Measurements from ENCODE around the gene SPTBN2.
A peak's percentile ranks its signal among the peaks of the same experiment; 100 is the strongest.

The SPTBN2 gene

GRCh38 chr11:66686100-66686785, 42.8 kb downstream of the SPTBN2 start:
- Mint-ChIP-seq H3K4me1 (no peaks in the 10 kb centered on the region), H3K36me3 (no peaks in the 10 kb centered on the region), H3K9me3 (no peaks in the 10 kb centered on the region), H3K4me3 (no peak overlapping the region), H3K27ac (peak overlapping the region; percentile 46)
- DNase-seq (ENCODE audit: low spot score in 2 of 2): no peak
- ATAC-seq: no peak

GRCh38 chr11:66685276-66686099, 43.5 kb downstream of the SPTBN2 start:
- ATAC-seq (no peak), DNase-seq (ENCODE audit: low spot score in 2 of 2) (no peak)
- Mint-ChIP-seq H3K4me3 (no peak overlapping the region), H3K4me1 (no peaks in the 10 kb centered on the region), H3K27ac (peak overlapping the region; percentile 65), H3K9me3 (no peaks in the 10 kb centered on the region), H3K36me3 (no peaks in the 10 kb centered on the region)

GRCh38 chr11:66684635-66685034, 44.4 kb downstream of the SPTBN2 start:
- Mint-ChIP-seq H3K27ac (peak overlapping the region; percentile 65), H3K4me1 (no peaks in the 10 kb centered on the region), H3K4me3 (no peak overlapping the region), H3K9me3 (no peaks in the 10 kb centered on the region), H3K36me3 (no peaks in the 10 kb centered on the region)
- ATAC-seq (no peak), DNase-seq (ENCODE audit: low spot score in 2 of 2) (no peak)

GRCh38 chr11:66683877-66684276, 45.1 kb downstream of the SPTBN2 start:
- Mint-ChIP-seq H3K4me1 (no peaks in the 10 kb centered on the region), H3K36me3 (no peaks in the 10 kb centered on the region), H3K9me3 (no peaks in the 10 kb centered on the region), H3K27ac (no peak overlapping the region), H3K4me3 (no peak overlapping the region)
- ATAC-seq: no peak
- DNase-seq (ENCODE audit: low spot score in 2 of 2): no peak

GRCh38 chr11:66680966-66681645, 47.9 kb downstream of the SPTBN2 start:
- no peak for ATAC-seq
- Mint-ChIP-seq H3K36me3 (peaks cover 17% of the 10 kb centered on the region), H3K4me3 (no peak overlapping the region), H3K9me3 (no peaks in the 10 kb centered on the region), H3K4me1 (peaks cover 23% of the 10 kb centered on the region), H3K27ac (no peak overlapping the region)
- no peak for DNase-seq (ENCODE audit: low spot score in 2 of 2)

- peak within 1 kb of the TSS; percentile 90 for H3K4me3 Mint-ChIP-seq
- H3K9me3 Mint-ChIP-seq: no peaks in the 10 kb centered on the region
- peaks cover 37% of the 10 kb centered on the region for H3K4me1 Mint-ChIP-seq
- DNase-seq (ENCODE audit: low spot score in 2 of 2): peak; percentile 87 to 98
- peak within 1 kb of the TSS; percentile 99 for H3K27ac Mint-ChIP-seq
- peak; percentile 93 for ATAC-seq
- H3K36me3 Mint-ChIP-seq: peaks cover 45% of the 10 kb centered on the region
Measured at GRCh38 chr11:66677599-66678375, 51.2 kb downstream of the SPTBN2 start, which contains the start of gene RBM4B. Gene RBM4B (minus strand): TSS chr11:66677887. CDS start chr11:66677079, 808 bp downstream.

GRCh38 chr11:66676931-66677598, 52.0 kb downstream of the SPTBN2 start:
- ATAC-seq (no peak), DNase-seq (ENCODE audit: low spot score in 2 of 2) (no peak)
- peaks cover 37% of the 10 kb centered on the region for H3K4me1 Mint-ChIP-seq
- no peaks in the 10 kb centered on the region for H3K9me3 Mint-ChIP-seq
- H3K27ac Mint-ChIP-seq: peak overlapping the region; percentile 99
- H3K36me3 Mint-ChIP-seq: peaks cover 48% of the 10 kb centered on the region
- peak overlapping the region; percentile 90 for H3K4me3 Mint-ChIP-seq

GRCh38 chr11:66676282-66676919, 52.6 kb downstream of the SPTBN2 start:
- Mint-ChIP-seq H3K9me3 (no peaks in the 10 kb centered on the region), H3K36me3 (peaks cover 48% of the 10 kb centered on the region), H3K27ac (peak overlapping the region; percentile 99), H3K4me1 (peaks cover 37% of the 10 kb centered on the region), H3K4me3 (peak overlapping the region; percentile 90)
- no peak for ATAC-seq
- DNase-seq (ENCODE audit: low spot score in 2 of 2): no peak

GRCh38 chr11:66674964-66675602, 53.9 kb downstream of the SPTBN2 start:
- ATAC-seq (no peak), DNase-seq (ENCODE audit: low spot score in 2 of 2) (no peak)
- peaks cover 58% of the 10 kb centered on the region for H3K36me3 Mint-ChIP-seq
- no peaks in the 10 kb centered on the region for H3K9me3 Mint-ChIP-seq
- H3K27ac Mint-ChIP-seq: peak overlapping the region; percentile 44
- H3K4me3 Mint-ChIP-seq: no peak overlapping the region
- peaks cover 42% of the 10 kb centered on the region for H3K4me1 Mint-ChIP-seq

GRCh38 chr11:66670816-66671215, 58.2 kb downstream of the SPTBN2 start:
- Mint-ChIP-seq H3K36me3 (peaks cover 75% of the 10 kb centered on the region), H3K4me3 (no peak overlapping the region), H3K4me1 (peaks cover 22% of the 10 kb centered on the region), H3K9me3 (no peaks in the 10 kb centered on the region), H3K27ac (peak overlapping the region; percentile 68)
- DNase-seq (ENCODE audit: low spot score in 2 of 2) (no peak), ATAC-seq (no peak)

GRCh38 chr11:66665369-66665768, 63.6 kb downstream of the SPTBN2 start:
- DNase-seq (ENCODE audit: low spot score in 2 of 2) (no peak), ATAC-seq (no peak)
- peaks cover 12% of the 10 kb centered on the region for H3K4me1 Mint-ChIP-seq
- peak overlapping the region; percentile 73 for H3K27ac Mint-ChIP-seq
- no peak overlapping the region for H3K4me3 Mint-ChIP-seq
- peaks cover 93% of the 10 kb centered on the region for H3K36me3 Mint-ChIP-seq
- H3K9me3 Mint-ChIP-seq: no peaks in the 10 kb centered on the region

- Mint-ChIP-seq H3K9me3 (no peaks in the 10 kb centered on the region), H3K4me3 (no peak overlapping the region), H3K36me3 (peaks cover 100% of the 10 kb centered on the region), H3K4me1 (peaks cover 20% of the 10 kb centered on the region), H3K27ac (peak overlapping the region; percentile 73)
- no peak for ATAC-seq
- no peak for DNase-seq (ENCODE audit: low spot score in 2 of 2)
Measured at GRCh38 chr11:66663741-66664296, 65.2 kb downstream of the SPTBN2 start.

GRCh38 chr11:66659763-66660162, 69.3 kb downstream of the SPTBN2 start:
- Mint-ChIP-seq H3K9me3 (no peaks in the 10 kb centered on the region), H3K4me3 (no peak overlapping the region), H3K4me1 (peaks cover 13% of the 10 kb centered on the region), H3K36me3 (peaks cover 100% of the 10 kb centered on the region), H3K27ac (peak overlapping the region; percentile 4)
- ATAC-seq (no peak), DNase-seq (ENCODE audit: low spot score in 2 of 2) (no peak)
